Measurements from ENCODE around the gene MOAP1. TPM values are rescaled to one million over a fixed set of nuclear protein-coding genes. Genes with fewer than 3 reads are reported as not detected.

MOAP1 gene
- total and polyA plus RNA-seq, 3 donors from 2014 or later: 22.4 to 25.5 (median 22.6) TPM

GRCh38 chr14:93200553-93200952 lies 15.9 kb upstream of the MOAP1 start:
- TF ChIP-seq POLR2A (IDR thresholded peaks at IDR 0.05): no peak
- TF ChIP-seq CTCF (IDR thresholded peaks at IDR 0.05): no peak
- intact Hi-C loops (cut with DNase I; ENCODE audit: low total_unique reads): no loop called here
- Histone ChIP-seq H3K27me3 (no peaks in the 10 kb centered on the region), H3K27ac (no peak overlapping the region), H3K36me3 (ENCODE audit: low read depth, missing control alignments) (no peaks in the 10 kb centered on the region), H3K9me3 (no peaks in the 10 kb centered on the region), H3K4me1 (no peaks in the 10 kb centered on the region), H3K4me3 (no peak overlapping the region)
- no peak for DNase-seq
- 93 to 95% methylated on average over 5 of the region's 5 CpGs for WGBS, 2 donors

- 82 to 91% methylated on average over 4 of the region's 4 CpGs for WGBS, 2 donors
Observed at GRCh38 chr14:93199031-93199430, 14.3 kb upstream of the MOAP1 start.

GRCh38 chr14:93195316-93195999 lies 10.8 kb upstream of the MOAP1 start:
- 97 to 100% methylated on average over 1 of the region's 1 CpG for WGBS, 2 donors
- Histone ChIP-seq H3K36me3 (ENCODE audit: low read depth, missing control alignments) (no peaks in the 10 kb centered on the region), H3K4me1 (no peaks in the 10 kb centered on the region), H3K4me3 (no peak overlapping the region), H3K27me3 (no peaks in the 10 kb centered on the region), H3K9me3 (no peaks in the 10 kb centered on the region), H3K27ac (no peak overlapping the region)
- DNase-seq: no peak
- intact Hi-C loops (cut with DNase I; ENCODE audit: low total_unique reads): no loop called here
- TF ChIP-seq POLR2A (IDR thresholded peaks at IDR 0.05): no peak
- no peak for TF ChIP-seq CTCF (IDR thresholded peaks at IDR 0.05)

More at GRCh38 chr14:93199031-93199430, 14.3 kb upstream of the MOAP1 start:
- no peak for DNase-seq
- no peak for TF ChIP-seq POLR2A (IDR thresholded peaks at IDR 0.05)
- no peak for TF ChIP-seq CTCF (IDR thresholded peaks at IDR 0.05)
- intact Hi-C loops (cut with DNase I; ENCODE audit: low total_unique reads): no loop called here
- Histone ChIP-seq H3K4me1 (no peaks in the 10 kb centered on the region), H3K27ac (no peak overlapping the region), H3K36me3 (ENCODE audit: low read depth, missing control alignments) (no peaks in the 10 kb centered on the region), H3K4me3 (no peak overlapping the region), H3K27me3 (no peaks in the 10 kb centered on the region), H3K9me3 (no peaks in the 10 kb centered on the region)

- DNase-seq: no peak
- no peaks in the 10 kb centered on the region for H3K27me3 ChIP-seq
- WGBS, 2 donors: 95 to 96% methylated on average over 3 of the region's 3 CpGs
- H3K4me1 ChIP-seq: peaks cover 19% of the 10 kb centered on the region
- intact Hi-C loops (cut with DNase I; ENCODE audit: low total_unique reads): no loop called here
- no peak for TF ChIP-seq POLR2A (IDR thresholded peaks at IDR 0.05)
- TF ChIP-seq CTCF (IDR thresholded peaks at IDR 0.05): no peak
- H3K9me3 ChIP-seq: no peaks in the 10 kb centered on the region
- H3K36me3 ChIP-seq (ENCODE audit: low read depth, missing control alignments): no peaks in the 10 kb centered on the region
- H3K4me3 ChIP-seq: no peak overlapping the region
- H3K27ac ChIP-seq: no peak overlapping the region
Observed at GRCh38 chr14:93186956-93187355, 2.3 kb upstream of the MOAP1 start.

GRCh38 chr14:93186466-93186865 lies 1.8 kb upstream of the MOAP1 start:
- TF ChIP-seq CTCF (IDR thresholded peaks at IDR 0.05): no peak
- TF ChIP-seq POLR2A (IDR thresholded peaks at IDR 0.05): no peak
- H3K36me3 ChIP-seq (ENCODE audit: low read depth, missing control alignments): no peaks in the 10 kb centered on the region
- no peaks in the 10 kb centered on the region for H3K27me3 ChIP-seq
- peaks cover 19% of the 10 kb centered on the region for H3K4me1 ChIP-seq
- 59 to 75% methylated on average over 6 of the region's 6 CpGs for WGBS, 2 donors
- H3K4me3 ChIP-seq: no peak overlapping the region
- no peak overlapping the region for H3K27ac ChIP-seq
- H3K9me3 ChIP-seq: no peaks in the 10 kb centered on the region
- DNase-seq: no peak
- intact Hi-C loops (cut with DNase I; ENCODE audit: low total_unique reads): no loop called here
